ENCODE results near the gene AZIN2.
A peak's percentile ranks its signal among the peaks of the same experiment; 100 is the strongest.
"Not testable (repeated sequence)": the region's sequence is repeated elsewhere in the genome, so short reads cannot be mapped to it uniquely, and the experiment has no call there.

The AZIN2 gene

GRCh38 chr1:33080885-33081553, at the start of gene AZIN2:
Gene AZIN2, plus strand, starts transcription at chr1:33081153. Its CDS starts 1,097 bp downstream, at chr1:33082250.
- peak; percentile 84 for DNase-seq

- no peak for DNase-seq
Measured at GRCh38 chr1:33031506-33031905, 49.4 kb upstream of the AZIN2 start.

GRCh38 chr1:33032126-33032869, 48.7 kb upstream of the AZIN2 start:
- no peak for DNase-seq

GRCh38 chr1:33036051-33036525, 44.9 kb upstream of the AZIN2 start:
- DNase-seq: no peak

GRCh38 chr1:33036526-33037503, 44.1 kb upstream of the AZIN2 start, which contains the start of gene AK2:
Gene AK2, minus strand, starts transcription at chr1:33036883. Its CDS starts 55 bp downstream, at chr1:33036828.
- peak; percentile 82 for DNase-seq

- DNase-seq: no peak
Measured at GRCh38 chr1:33039840-33040239, 41.1 kb upstream of the AZIN2 start.

GRCh38 chr1:33041026-33041425, 39.9 kb upstream of the AZIN2 start:
- DNase-seq: no peak

GRCh38 chr1:33042831-33043230, 38.1 kb upstream of the AZIN2 start:
- no peak for DNase-seq

- DNase-seq: no peak
Measured at GRCh38 chr1:33043267-33044092, 37.5 kb upstream of the AZIN2 start.

- DNase-seq: no peak
Measured at GRCh38 chr1:33045246-33045645, 35.7 kb upstream of the AZIN2 start.

- DNase-seq: no peak
Measured at GRCh38 chr1:33045814-33046213, 35.1 kb upstream of the AZIN2 start.

- not testable (repeated sequence) for DNase-seq
Measured at GRCh38 chr1:33046234-33046633, 34.7 kb upstream of the AZIN2 start.

- DNase-seq: no peak
Measured at GRCh38 chr1:33047290-33047689, 33.7 kb upstream of the AZIN2 start.

- no peak for DNase-seq
Measured at GRCh38 chr1:33047839-33048305, 33.1 kb upstream of the AZIN2 start.

- DNase-seq: no peak
Measured at GRCh38 chr1:33048426-33048825, 32.5 kb upstream of the AZIN2 start.

GRCh38 chr1:33049371-33049770, 31.6 kb upstream of the AZIN2 start:
- DNase-seq: no peak

- no peak for DNase-seq
Measured at GRCh38 chr1:33050221-33051076, 30.5 kb upstream of the AZIN2 start.

- DNase-seq: no peak
Measured at GRCh38 chr1:33055210-33056008, 25.5 kb upstream of the AZIN2 start.

- no peak for DNase-seq
Measured at GRCh38 chr1:33056426-33056825, 24.5 kb upstream of the AZIN2 start.

- DNase-seq: no peak
Measured at GRCh38 chr1:33057095-33057494, 23.9 kb upstream of the AZIN2 start.

Data from GOT3 (cell line).